ENCODE measurements around the gene VPS35L.

DNA sequence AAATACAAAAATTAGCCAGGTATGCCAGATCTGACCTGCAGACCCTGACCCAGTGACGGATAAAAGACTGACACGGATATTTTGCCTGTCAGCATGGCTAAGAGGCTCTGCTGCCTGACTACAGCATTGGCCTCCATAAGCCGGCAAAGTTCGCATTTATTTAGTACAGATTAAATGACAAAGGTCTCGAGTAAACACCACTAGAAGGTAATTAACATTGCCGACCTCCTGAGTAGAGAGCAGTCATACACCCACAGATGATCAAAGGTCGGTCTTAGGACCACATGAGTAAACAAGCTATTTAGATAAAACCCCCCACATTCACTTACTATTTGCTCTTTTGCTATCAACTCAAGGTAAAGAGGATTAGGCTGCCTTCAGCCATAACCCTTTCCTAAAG is 106.8 kb downstream of the VPS35L start:
- TF ChIP-seq EP300 (IDR thresholded peaks at IDR 0.05; ENCODE audit: borderline replicate concordance in 1 of 2, control insufficient read depth in 1 of 2, low read depth in 2 of 2, low read length in 2 of 2), result no peak
- TF ChIP-seq NR2C2 (IDR thresholded peaks at IDR 0.05; ENCODE audit: borderline replicate concordance, control insufficient read depth, insufficient read length, low read depth), result no peak
- no peak for TF ChIP-seq POLR2AphosphoS5 (IDR thresholded peaks at IDR 0.05; ENCODE audit: low read length)
- no peak for TF ChIP-seq ZBTB33 (IDR thresholded peaks at IDR 0.05)
- TF ChIP-seq YY1 (IDR thresholded peaks at IDR 0.05; ENCODE audit: low read depth, low read length), result no peak
- TF ChIP-seq, protein P1, sequence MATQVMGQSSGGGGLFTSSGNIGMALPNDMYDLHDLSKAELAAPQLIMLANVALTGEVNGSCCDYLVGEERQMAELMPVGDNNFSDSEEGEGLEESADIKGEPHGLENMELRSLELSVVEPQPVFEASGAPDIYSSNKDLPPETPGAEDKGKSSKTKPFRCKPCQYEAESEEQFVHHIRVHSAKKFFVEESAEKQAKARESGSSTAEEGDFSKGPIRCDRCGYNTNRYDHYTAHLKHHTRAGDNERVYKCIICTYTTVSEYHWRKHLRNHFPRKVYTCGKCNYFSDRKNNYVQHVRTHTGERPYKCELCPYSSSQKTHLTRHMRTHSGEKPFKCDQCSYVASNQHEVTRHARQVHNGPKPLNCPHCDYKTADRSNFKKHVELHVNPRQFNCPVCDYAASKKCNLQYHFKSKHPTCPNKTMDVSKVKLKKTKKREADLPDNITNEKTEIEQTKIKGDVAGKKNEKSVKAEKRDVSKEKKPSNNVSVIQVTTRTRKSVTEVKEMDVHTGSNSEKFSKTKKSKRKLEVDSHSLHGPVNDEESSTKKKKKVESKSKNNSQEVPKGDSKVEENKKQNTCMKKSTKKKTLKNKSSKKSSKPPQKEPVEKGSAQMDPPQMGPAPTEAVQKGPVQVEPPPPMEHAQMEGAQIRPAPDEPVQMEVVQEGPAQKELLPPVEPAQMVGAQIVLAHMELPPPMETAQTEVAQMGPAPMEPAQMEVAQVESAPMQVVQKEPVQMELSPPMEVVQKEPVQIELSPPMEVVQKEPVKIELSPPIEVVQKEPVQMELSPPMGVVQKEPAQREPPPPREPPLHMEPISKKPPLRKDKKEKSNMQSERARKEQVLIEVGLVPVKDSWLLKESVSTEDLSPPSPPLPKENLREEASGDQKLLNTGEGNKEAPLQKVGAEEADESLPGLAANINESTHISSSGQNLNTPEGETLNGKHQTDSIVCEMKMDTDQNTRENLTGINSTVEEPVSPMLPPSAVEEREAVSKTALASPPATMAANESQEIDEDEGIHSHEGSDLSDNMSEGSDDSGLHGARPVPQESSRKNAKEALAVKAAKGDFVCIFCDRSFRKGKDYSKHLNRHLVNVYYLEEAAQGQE (IDR thresholded peaks at IDR 0.05; ENCODE audit: low read depth, low read length), result no peak
- TF ChIP-seq EZH2 (IDR thresholded peaks at IDR 0.05; ENCODE audit: borderline replicate concordance, control insufficient read depth, low read depth, low read length), result no peak
- no peak for TF ChIP-seq FOXK2 (IDR thresholded peaks at IDR 0.05)
